ENCODE data around the gene SFRP5.

- no peak for TF ChIP-seq CTCF (IDR thresholded peaks at IDR 0.05)
- TF ChIP-seq POLR2AphosphoS5 (IDR thresholded peaks at IDR 0.05): no peak
Measured at GRCh38 chr10:97760461-97761257, 11.1 kb downstream of the SFRP5 start.

All from upper lobe of left lung (tissue), 4 donors.